ENCODE measurements around the gene ZYX. TPM values are rescaled to one million over a fixed set of nuclear protein-coding genes. Genes with fewer than 3 reads are reported as not detected.
A peak's percentile ranks its signal among the peaks of the same experiment; 100 is the strongest.

The ZYX gene
- total RNA-seq, 1 donor from 2014 or later: 61.7 TPM

DNA sequence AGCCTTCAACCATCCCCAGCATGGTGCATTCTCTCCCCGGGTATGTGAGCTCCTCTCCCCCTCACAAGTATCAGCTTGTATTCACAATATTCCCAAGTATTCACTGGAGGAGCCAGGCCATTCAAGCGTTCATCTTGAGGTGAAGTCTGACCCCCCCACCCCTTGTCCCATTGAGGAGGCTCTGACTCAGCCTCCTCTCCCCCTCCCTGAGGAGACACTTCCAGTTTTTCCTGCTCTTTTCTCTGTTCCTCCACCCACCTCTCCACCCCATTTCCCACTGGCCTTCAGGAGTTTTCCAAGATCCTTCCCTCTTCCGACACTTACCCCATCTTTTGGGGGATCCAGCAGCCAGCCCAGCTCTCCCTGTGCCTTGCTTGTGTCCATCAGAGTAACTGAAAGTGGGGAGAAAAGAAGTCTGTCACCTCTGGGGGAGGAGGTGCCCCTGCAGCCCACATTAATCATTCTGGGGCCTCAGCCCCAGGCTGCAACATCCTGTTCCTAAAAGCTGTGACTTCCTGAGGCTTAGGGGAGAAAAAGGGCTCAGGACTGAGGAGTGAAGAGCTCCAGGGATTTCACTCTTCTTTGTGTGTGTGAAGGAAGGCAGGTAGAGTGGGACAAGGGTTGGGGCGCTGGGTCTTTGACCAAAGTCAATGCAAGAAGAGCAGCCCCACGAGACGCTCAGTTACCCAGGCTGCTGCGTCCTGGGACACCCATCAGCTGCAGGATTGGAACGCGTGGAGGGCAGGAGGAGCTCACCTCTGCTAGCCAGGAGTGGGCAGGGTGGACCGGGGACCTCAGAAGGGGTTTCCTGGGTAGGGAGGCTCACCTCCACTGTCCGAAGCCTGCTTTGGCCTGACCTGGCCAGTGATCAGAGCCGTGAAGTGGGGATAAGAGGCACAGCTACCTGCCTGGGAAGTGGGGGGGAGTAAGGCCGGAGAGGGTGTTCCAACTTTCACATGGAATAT lies 26.4 kb downstream of the ZYX start:
- no peak for DNase-seq (ENCODE audit: low read depth, low spot score)
- peaks cover 32% of the 10 kb centered on the region for H3K27me3 Mint-ChIP-seq (ENCODE audit: low read depth)
- TF ChIP-seq CTCF (conservative IDR thresholded peaks at IDR 0.05): no peak
- peak overlapping the region; percentile 42 for H3K4me3 Mint-ChIP-seq
- peaks cover 38% of the 10 kb centered on the region for H3K4me1 Mint-ChIP-seq
- no peak overlapping the region for H3K27ac Mint-ChIP-seq (ENCODE audit: unreplicated experiment)
- no peaks in the 10 kb centered on the region for H3K9me3 Mint-ChIP-seq
- H3K36me3 Mint-ChIP-seq (ENCODE audit: low read depth): no peaks in the 10 kb centered on the region

DNA sequence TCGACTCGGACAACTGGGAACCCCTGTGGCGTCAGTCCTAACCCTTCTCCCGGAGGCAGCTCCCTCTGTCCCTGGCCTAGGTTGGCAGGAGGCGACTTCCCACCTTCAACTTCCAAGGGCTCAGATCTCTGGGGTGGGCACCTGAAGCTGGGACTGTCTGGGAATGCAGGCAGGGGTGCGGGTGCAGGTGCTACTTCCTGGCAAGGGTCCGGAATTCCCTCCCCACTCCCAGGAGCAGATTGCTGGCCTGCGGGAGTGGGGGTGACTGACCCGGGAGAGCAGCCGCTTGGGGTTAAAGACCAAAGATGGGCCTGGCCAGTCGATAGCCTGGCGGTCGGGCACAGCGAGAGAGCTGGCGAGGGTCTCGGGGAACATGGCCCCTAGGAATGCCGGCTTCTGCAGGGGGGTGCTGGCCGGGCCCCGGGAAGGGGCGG lies 27.1 kb downstream of the ZYX start:
- Mint-ChIP-seq H3K4me3 (no peak overlapping the region), H3K9me3 (no peaks in the 10 kb centered on the region)

GRCh38 chr7:143408686-143409561 lies 27.8 kb downstream of the ZYX start, which contains the start of gene EPHA1:
Gene EPHA1 (minus strand): TSS chr7:143408856. CDS start chr7:143408805, 51 bp downstream.
- H3K27ac Mint-ChIP-seq (ENCODE audit: unreplicated experiment): no peak within 1 kb of the TSS
- peaks cover 38% of the 10 kb centered on the region for H3K4me1 Mint-ChIP-seq
- H3K36me3 Mint-ChIP-seq (ENCODE audit: low read depth): no peaks in the 10 kb centered on the region
- no peak for DNase-seq (ENCODE audit: low read depth, low spot score)
- peak within 1 kb of the TSS; percentile 62 for H3K4me3 Mint-ChIP-seq
- H3K27me3 Mint-ChIP-seq (ENCODE audit: low read depth): peaks cover 32% of the 10 kb centered on the region
- TF ChIP-seq CTCF (conservative IDR thresholded peaks at IDR 0.05): peak; percentile 65
- no peaks in the 10 kb centered on the region for H3K9me3 Mint-ChIP-seq

More for the DNA sequence above, 27.1 kb downstream of the ZYX start:
- Mint-ChIP-seq H3K4me1 (peaks cover 38% of the 10 kb centered on the region), H3K27me3 (ENCODE audit: low read depth) (peaks cover 32% of the 10 kb centered on the region), H3K27ac (ENCODE audit: unreplicated experiment) (no peak overlapping the region), H3K36me3 (ENCODE audit: low read depth) (no peaks in the 10 kb centered on the region)
- DNase-seq (ENCODE audit: low read depth, low spot score): no peak
- no peak for TF ChIP-seq CTCF (conservative IDR thresholded peaks at IDR 0.05)

DNA sequence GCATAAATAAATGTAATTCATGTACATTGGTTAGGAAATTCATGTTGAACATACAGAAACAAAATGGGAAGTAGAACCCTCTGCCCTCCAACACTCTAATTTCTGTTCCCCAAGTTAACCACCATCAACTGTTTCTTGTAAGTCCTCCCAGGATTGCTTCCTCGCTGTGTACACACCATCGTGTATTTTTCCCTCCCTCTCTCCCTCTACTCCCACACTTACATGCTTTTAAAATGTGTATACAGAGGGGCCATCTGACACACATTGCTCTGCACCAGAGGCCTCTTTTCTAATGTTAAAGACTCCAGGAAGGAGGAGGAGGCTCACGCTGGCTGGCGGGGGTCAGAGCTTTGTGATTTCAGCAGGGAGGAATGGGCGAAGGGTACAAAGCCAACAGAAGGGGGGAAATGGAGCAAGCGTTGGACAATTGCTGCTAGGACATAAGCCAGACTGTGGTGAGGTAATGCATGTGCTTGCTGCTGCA lies 29.4 kb downstream of the ZYX start:
- TF ChIP-seq CTCF (conservative IDR thresholded peaks at IDR 0.05): no peak
- Mint-ChIP-seq H3K27ac (ENCODE audit: unreplicated experiment) (no peak overlapping the region), H3K27me3 (ENCODE audit: low read depth) (peaks cover 29% of the 10 kb centered on the region), H3K4me1 (peaks cover 33% of the 10 kb centered on the region), H3K9me3 (no peaks in the 10 kb centered on the region), H3K4me3 (no peak overlapping the region), H3K36me3 (ENCODE audit: low read depth) (no peaks in the 10 kb centered on the region)
- no peak for DNase-seq (ENCODE audit: low read depth, low spot score)

DNA sequence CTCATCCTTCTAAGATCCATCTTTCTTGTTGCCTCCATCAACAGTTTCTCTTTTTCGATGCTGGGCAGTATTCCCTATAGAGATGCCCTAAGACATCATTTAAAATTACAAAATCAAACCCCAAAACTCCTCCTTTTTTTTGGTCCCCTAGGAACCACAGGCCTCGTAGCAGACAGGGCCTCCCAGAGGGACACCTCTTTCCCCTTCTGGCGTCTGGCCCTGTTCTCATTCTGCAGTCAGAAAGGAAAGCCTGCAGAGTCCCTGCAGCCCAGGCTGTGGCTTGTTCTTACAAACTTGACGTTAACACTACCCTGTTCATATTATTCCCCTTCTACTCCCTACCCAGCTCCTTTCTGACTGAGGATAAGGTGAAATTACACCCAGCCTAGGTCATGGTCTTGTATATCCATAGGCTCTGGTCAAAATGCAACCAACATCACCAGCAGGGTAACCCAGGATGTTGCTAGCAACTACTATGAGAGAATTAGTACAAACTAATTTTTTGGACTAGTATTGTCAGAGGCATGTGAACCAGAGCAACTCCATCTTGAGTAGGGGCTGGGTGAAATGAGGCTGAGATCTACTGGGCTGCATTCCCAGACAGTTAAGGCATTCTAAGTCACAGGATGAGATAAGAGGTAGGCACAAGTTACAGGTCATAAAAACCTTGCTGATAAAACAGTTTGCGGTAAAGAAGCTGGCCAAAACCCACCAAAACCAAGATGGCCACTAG lies 31.0 kb downstream of the ZYX start:
- Mint-ChIP-seq H3K4me3 (no peak overlapping the region), H3K9me3 (no peaks in the 10 kb centered on the region), H3K36me3 (ENCODE audit: low read depth) (no peaks in the 10 kb centered on the region), H3K4me1 (peaks cover 24% of the 10 kb centered on the region), H3K27me3 (ENCODE audit: low read depth) (peaks cover 25% of the 10 kb centered on the region), H3K27ac (ENCODE audit: unreplicated experiment) (no peak overlapping the region)
- no peak for TF ChIP-seq CTCF (conservative IDR thresholded peaks at IDR 0.05)
- DNase-seq (ENCODE audit: low read depth, low spot score): no peak

All from neural crest cell (in vitro differentiated cells).